GM04504 (cell line): ENCODE measurements around the gene MAPK8IP3.
A peak's percentile ranks its signal among the peaks of the same experiment; 100 is the strongest.

Source experiments
- DNase-seq: peaks from one replicate; pipeline ENCODE4 v3.0.0-alpha.2; 2012; ENCODE audit warnings: low read depth

MAPK8IP3 gene

DNA sequence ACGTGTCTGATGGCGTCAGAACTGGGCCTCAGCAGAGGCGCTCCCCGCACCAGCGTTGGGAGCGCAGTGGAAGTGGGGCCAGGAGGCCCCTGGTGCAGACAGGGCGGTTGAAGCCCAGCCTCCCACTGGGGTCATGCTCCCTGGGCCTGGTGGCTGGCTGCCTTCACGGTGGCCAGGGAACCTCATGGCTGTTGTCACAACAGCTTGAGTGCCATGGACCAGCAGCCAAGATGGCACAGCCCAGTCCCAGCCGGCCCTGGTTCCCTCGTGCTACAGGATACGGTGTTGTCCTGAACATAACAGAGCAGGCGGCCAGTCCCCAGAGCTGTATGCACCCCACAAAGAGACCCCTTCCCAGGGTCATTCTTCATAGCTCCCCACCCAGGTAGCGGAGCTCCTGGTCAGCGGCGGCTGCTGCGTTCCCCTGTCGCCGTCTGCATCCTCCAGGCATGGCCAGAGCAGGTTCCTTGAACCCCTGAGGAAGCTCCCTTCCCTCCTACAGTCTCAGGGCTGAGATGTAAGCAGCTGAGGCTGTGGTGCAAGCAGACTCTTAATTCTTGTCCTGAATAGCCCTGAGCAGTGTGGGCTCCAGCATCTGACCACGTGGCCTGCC, 35.7 kb downstream of the MAPK8IP3 start:
- DNase-seq = no peak

DNA sequence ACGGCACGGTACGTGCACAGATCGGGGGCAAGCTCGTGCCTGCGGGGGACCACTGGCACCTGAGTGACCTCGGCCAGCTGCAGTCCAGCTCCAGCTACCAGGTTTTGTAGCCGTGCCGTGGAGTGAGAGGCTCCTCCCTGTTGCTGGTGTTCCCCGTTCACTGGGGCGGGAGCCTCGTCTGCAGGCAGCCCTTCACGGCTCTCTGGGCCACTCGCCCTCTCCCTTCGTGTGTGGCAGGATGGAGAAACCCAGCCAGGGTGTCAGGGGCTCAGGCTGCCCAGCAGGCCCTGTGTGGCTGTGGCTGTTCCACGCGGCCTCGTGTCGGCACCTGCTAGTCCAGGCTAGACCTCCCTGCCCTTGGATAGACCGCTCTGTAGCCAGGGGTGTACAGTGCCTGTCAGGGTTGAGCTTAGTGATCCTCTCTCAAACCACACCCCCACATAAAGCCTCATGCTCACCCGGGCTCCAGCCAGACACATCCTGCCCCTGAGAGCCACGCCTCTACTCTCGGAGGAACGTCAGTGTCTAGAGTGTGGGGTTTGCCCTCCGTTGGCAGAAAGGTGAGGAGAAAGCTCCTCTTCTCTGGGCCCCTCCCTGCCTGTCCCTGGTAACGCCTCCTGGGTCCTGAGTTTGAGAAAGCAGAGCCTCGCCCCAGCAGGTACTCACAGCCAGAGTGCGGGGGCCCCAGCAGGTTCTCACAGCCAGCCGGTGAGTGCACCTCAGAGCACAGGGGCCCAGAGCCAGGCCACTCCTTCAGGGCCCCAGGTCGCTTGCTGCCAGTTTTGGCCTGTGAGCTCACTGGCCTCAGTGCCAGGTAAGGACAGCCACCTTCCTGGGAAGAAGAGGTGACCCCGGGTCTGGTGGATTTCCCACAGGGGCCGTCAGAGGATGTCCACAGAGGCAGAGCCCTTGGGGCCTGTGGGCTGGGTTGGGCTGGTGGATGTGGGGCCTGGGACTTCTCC, 37.7 kb downstream of the MAPK8IP3 start:
- DNase-seq = no peak

DNA sequence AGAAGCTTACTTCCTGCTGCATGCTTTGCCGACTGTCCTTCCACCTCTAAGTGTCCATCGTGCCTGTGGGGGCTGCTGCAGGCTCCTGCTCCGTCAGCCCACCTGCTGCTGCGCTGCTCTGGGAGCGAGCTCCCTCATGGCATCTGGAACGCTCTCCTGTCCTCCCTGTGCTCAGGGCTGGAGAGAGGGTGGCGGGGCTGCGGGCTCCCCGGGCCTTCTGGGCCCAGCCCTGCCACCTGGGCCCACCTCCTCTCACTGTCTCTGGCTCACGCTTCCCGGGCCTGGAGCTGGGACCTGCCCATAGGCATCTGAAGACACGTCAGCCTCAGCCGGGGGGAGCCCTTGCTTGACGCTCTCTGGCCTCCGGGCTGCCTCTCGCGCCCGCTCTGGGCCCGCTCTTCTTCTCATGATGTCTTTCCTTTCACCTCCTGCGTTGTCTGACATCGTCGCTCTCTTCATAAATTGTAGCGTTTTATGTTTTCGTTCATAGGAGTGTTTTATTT, 38.4 kb downstream of the MAPK8IP3 start:
- no peak for DNase-seq

DNA sequence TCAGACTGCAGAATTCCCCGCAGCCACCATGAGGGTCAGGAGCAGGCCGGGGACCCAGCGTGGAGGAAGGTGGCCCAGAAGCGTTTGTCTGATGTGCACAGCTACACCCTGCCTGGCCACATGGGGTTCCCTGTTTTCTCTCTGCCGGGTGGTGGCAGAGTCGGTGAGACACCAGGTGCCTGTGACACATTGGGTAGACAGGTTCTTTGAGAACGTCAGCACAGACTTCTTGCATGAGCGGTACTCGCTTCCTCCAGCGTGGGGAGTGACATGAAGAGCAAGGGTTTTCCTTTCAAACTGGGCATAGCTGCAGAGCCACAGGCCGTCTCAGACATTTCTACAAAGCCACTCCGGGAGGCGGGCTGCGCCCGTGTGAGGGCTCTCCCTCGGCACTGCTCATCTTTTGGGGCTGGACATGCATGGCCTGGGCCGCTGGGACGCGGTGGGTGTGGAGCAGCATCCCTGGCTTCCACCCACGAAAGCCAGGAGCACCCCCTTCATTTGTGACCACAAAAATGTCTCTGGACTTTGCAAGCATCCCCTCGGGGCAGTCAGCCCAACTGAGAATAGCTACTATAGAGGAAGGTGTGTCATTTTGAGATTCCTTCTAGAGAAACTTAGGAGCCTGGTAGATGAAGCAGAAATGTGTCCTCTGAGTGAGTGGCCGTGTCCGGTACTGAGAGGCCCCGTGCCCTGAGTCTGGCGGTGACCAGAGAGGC, 39.3 kb downstream of the MAPK8IP3 start:
- peak; percentile 59 for DNase-seq

DNA sequence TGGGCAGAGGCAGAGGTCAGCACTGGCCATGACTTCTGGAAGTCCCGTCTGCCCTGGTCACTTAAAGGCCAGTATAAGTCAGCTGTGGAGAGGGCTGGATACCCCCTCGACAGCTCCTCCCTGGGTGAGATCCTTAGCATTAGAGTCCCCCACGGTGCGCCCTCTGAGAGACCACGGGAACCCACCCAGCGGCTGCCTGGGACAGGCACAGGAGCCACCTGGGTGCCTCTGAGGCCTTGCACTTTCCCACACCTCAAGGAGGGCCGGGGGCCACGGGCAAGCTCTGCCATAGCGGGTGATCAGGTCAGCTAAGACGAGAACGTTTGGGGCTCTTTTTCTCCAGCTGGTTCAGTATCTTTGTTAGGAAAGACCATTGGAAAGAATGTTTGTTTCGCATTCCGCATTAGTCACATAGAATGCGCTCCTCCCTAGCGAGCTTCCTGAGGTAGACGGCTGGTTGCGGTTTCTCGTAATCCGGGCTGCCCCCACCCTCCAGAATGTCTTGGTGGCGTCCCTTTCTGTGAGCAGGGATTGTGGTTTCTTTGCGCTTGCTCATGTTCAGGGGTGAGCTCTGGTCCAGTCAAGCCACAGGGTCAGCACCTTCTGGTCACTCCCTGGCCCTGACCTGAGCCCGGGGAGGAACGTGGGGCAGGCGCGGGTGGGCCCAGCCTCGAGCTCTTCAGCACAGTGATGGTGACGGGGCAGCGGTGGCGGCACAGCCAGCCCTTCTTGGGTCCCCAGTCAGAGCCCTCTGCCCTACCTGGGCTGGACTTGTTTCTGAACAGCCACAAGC, 40.1 kb downstream of the MAPK8IP3 start:
- DNase-seq = no peak

DNA sequence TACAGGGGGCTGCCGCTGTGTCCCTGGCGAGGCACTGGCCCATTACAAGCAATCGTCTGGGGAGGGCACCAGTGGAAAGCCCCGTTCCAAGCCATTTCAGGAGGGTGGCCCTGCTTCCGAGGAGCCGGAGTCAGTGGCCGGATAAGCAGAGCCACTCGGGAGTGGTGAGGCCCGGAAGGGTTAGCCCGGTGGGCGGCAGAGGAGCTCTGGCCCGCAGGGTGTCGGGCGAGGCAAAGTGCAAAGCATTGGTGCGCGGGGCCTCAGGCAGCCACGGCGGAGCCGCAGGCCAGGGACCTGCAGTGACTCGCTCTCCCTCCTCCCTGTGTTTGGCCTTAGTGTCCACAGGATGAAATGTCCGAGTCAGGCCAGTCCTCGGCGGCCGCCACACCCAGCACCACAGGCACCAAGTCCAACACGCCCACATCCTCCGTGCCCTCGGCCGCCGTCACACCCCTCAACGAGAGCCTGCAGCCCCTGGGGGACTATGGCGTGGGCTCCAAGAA, 40.7 kb downstream of the MAPK8IP3 start:
- no peak for DNase-seq

DNA sequence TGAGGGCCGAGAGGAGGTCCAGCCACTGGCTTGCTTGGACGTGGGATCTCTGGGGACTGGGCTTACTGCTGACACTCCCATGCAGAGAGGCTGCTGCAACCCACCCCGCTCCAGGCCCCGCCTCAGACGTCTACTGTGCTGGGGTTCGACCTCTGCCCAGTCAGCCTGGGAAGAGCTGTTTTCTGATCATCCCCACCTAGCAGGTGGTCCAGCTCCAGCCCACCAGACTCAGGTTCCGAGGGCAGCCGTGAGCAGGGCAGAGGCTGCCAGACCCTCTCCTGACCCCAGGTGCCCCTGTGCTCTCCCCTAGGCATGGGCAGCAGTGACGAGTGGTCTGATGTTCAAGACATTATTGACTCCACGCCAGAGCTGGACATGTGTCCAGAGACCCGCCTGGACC, 41.9 kb downstream of the MAPK8IP3 start:
- no peak for DNase-seq

DNA sequence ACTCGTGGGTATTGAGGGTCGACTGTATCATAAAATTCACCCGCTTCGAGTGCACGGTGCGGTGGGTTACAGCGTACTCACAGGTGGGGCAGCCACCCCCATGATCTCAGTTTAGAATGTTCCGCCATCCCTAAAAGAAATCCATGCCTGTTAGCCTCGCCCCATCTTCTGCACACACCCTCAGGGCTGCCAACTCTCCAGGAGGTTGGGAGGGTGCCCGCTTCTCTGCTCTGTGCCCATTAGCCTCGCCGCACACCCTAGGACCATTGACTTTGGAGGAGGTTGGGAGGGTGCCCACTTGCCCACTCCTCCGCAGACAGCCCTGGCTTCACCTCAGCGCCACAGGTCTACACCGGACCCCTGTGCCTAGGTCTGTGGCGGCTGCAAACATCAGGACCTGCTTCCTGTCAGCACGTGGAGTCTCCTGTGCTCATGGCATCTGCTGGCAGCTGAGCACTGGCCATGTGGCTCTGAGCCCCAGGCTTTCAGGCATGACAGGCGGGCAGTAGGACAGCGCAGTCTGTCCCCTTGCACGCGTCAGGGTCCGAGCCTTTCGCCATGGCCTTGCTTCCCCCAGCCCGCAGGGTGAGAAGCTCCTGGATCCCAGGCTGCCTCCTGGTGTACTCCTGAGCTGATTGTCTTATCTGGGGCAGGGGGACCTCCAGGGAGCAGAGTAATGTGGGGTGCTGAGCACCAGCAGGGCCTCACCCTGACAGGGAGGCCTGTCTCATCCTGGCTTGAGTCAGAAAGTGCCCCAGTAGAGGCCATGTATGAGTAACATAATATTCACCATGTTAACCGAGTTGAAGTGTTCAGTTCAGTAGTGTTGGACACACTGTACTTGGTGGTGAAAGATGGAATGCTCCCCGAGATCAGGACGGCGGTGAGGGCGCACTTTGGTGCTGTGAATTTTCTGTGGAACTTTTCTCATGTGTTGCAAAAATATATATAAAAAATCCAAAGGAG, 43.4 kb downstream of the MAPK8IP3 start:
- DNase-seq = no peak

DNA sequence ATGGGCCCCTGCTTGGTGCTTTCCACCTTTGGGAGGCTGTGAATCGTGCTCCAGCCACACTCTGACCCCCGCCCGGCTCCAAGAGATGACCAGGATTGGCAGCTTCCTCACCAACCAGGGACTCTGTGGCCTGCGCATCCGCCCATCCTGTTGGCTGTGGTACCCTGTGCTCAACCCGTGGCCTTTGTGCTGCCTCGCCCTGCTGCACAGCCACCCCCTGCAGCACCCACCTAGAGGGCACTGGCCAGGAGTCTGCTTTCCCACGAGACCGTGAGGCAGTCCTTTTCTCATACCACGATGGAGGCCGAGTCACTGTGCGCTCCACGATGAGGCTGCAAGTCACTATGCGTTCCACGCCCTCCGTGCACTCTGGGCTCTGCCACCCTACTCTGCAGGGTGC, 46.0 kb downstream of the MAPK8IP3 start:
- no peak for DNase-seq

DNA sequence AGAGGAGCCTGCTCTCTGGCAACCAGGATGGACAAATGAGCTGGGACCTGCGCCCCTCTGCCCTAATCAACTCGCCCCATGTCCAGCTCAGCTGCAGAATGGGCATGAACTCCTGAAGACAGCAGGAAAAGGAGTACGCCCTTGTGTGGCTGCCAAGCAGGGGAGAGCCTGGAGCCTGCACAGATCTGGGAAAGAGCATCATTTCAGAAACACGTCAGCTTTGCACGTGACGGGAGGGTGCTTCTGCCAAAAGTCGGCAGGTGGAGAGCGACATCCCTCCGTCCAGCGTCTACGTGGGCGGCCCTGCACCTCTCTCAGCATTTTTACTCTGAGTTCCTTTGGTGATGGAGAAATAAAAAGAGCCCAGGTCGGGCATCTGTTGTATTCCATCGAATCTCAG, 46.9 kb downstream of the MAPK8IP3 start:
- DNase-seq = no peak

DNA sequence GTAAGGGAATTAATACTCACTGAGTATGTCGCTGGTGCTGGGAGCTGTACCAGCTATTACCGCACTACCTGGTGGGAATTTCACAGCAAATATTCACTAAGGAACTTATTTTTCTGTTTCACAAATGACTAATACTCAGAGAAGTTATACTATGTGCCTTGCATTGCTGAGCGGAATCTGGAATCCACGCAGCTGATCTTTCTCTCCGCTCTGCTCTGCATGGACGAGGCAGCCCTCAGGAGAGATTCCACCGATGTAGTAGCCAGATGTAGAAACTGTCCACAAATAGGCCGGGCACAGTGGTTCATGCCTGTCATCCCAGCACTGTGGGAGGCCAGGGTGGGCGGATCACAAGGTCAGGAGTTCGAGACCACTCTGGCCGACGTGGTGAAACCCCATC, 48.2 kb downstream of the MAPK8IP3 start:
- DNase-seq = no peak

DNA sequence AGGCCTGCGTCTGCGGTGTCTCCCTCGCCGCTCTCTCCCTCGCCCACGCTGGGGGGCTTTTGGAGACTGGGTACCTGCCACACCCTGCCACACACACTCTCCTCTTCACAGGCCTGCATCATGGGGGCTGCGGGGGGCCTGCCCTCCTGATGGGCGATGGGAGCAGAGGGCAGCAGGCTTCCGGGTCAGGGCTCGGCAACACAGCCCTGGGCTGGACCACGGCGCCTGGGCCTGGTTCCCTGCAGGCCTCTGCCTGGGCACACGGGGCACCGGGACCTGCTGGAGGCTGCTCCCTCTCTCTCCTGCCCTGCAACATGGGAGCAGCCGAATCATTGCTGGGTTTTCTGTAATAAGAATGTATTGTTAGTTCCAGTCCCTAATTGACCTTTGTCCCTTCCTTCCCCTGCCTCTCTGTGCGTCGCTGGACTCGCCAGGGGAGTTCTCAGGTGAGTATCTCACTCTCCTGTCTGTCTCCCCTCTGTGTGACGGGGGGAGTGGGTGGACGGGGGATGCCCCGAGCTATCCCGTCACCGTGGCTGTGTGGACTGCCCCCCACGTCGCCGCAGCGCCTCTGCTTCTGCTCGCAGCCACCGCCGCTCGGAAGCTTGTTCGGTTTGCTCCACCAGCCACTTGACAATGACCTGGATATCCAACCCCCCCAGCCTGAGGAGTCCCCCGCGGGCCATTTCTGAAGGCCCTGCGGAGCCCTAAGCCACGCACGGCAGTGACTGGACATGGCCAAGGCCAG, 51.9 kb downstream of the MAPK8IP3 start:
- no peak for DNase-seq

DNA sequence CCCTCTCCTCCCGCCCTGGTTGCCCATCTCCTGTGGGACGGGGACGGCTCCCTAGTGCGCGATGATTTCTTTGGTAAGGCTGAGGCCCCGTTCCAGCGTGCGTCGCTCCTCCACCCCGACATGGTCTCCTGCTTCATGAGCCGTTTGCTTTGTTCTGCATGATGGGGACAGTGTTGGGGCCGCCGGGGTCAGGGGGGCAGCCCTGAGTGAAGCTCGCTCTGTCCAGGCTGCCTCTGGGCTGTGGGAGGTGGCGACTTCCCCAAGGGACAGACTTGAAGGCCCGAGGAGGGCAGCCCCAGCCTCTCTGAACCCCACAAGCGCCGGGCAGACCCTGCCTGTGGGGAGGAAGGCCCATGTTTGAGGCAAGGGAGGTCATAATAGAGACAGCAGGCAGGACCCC, 52.9 kb downstream of the MAPK8IP3 start:
- no peak for DNase-seq

DNA sequence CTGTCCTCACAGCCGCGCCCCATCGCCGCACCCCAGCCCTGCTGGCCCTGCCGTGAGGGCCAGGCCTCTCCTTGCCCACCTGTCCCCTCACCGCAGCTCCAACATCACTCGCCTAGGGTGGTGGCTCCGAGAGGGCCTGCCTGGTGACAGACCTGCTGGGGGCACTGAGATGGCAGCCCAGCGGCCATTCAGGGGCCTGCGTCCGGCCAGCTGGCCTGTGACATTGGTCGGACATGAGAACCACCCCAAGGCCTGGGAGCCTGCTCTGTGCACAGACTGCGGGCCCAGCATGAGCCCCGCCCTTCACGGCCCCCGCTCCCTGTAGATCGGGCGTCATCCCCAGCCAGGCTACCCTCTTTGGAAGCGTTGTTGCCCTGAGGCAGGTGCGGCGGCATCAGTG, 53.5 kb downstream of the MAPK8IP3 start:
- DNase-seq = no peak

DNA sequence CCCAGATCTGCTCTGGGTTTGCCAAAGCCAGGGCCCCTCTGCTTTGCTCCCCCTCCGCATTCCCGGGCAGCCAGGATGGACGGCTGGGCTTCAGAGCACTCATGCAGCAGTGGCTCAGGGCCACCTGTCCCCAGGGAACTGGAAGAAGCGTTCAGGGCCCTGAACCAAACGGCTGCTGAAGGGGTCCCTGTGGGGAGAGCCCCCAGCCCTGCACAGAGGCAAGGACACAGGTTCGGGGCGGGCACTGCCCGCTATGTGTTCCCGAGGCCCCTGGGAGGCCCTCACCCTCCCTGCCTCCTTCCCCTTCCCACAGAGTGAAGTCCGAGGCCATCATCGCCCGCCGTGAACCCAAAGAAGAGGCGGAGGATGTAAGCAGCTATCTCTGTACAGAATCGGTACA, 54.9 kb downstream of the MAPK8IP3 start:
- no peak for DNase-seq

DNA sequence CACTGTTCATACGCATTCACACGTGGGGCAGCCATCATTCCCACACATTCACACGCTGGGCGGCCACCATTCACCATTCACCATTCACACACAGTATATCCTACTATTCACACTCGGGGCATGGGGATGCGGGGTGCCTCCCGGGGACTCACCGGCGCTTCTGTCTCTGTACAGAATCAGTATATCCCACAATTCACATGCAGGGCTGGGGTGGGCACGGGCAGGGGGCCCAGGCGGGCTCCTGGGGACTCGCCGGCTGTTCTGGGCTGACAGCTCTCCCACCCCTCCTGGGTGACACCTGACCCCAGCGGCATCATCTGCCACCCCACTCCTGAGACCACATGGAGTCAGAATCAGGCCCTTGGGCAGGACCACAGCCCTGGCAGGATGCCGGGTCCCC, 55.8 kb downstream of the MAPK8IP3 start:
- no peak for DNase-seq

DNA sequence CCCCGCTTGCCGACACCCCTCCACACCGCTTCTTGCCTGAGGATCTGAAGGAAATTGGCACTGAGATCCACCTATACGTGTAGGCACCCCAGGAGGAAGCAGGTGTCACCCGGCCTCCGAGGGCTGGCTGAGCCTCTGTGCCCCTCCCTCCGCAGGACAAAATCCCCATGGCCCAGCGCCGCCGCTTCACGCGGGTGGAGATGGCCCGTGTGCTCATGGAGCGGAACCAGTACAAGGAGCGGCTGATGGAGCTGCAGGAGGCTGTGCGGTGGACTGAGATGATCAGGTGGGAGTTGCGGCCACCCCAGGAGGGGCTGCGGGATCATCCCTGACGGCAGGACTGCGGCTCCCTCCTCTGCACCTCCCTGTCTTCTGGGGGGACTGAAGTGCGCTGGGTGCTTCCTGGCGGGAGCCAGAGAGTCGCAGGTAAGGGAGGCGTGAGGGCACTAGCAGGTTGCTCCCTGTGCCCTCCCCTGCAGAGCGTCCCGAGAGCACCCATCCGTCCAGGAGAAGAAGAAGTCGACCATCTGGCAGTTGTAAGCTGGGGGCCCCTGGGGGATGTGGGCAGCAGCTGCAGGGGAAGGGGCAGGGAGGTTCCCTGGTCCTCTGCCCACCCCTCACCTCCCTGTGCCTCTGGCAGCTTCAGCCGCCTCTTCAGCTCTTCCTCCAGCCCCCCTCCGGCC, 56.3 kb downstream of the MAPK8IP3 start:
- DNase-seq = no peak

DNA sequence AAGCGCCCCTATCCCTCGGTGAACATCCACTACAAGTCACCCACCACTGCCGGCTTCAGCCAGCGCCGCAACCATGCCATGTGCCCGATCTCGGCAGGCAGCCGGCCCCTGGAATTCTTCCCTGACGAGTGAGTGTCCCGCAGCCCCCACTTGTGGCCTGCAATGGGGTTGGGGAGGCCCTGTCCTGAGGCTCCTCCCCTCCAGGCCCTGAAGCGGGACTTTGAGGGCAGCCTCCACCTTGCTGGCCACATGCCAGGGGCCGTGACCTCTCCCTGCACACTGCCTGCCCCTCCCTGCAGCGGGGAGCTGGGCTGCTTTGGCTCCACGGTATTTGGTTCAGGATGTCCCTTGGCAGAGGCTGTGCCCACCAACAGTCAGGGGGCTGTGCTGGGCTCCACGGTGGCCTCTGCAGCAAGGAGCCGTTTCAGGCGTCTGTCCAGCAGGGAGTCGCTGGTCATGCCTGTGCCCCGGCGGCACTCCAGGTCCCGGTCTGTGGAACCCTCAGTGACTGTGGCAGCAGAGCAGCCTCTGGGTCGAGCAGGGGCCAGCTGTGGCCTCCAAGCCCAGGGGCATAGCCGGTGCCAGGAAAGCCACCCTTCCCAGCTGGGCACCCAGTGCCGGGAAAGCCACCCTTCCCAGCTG, 57.0 kb downstream of the MAPK8IP3 start:
- no peak for DNase-seq
